ENCODE measurements around the gene PGM2.

GRCh38 chr4:37821953-37822605 is 4.4 kb upstream of the PGM2 start:
- TF ChIP-seq POLR2AphosphoS5 (IDR thresholded peaks at IDR 0.05; ENCODE audit: low read depth, low read length), result no peak
- TF ChIP-seq, protein P1, sequence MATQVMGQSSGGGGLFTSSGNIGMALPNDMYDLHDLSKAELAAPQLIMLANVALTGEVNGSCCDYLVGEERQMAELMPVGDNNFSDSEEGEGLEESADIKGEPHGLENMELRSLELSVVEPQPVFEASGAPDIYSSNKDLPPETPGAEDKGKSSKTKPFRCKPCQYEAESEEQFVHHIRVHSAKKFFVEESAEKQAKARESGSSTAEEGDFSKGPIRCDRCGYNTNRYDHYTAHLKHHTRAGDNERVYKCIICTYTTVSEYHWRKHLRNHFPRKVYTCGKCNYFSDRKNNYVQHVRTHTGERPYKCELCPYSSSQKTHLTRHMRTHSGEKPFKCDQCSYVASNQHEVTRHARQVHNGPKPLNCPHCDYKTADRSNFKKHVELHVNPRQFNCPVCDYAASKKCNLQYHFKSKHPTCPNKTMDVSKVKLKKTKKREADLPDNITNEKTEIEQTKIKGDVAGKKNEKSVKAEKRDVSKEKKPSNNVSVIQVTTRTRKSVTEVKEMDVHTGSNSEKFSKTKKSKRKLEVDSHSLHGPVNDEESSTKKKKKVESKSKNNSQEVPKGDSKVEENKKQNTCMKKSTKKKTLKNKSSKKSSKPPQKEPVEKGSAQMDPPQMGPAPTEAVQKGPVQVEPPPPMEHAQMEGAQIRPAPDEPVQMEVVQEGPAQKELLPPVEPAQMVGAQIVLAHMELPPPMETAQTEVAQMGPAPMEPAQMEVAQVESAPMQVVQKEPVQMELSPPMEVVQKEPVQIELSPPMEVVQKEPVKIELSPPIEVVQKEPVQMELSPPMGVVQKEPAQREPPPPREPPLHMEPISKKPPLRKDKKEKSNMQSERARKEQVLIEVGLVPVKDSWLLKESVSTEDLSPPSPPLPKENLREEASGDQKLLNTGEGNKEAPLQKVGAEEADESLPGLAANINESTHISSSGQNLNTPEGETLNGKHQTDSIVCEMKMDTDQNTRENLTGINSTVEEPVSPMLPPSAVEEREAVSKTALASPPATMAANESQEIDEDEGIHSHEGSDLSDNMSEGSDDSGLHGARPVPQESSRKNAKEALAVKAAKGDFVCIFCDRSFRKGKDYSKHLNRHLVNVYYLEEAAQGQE (IDR thresholded peaks at IDR 0.05; ENCODE audit: insufficient read depth in 1 of 2, low read depth in 2 of 2, low read length in 2 of 2), result no peak
- TF ChIP-seq TAF1 (IDR thresholded peaks at IDR 0.05; ENCODE audit: borderline replicate concordance, insufficient read depth, low read length), result no peak
- TF ChIP-seq SIN3A (IDR thresholded peaks at IDR 0.05; ENCODE audit: borderline replicate concordance, insufficient read depth, low read length), result no peak
- no peak for TF ChIP-seq FOXP2 (optimal IDR thresholded peaks at IDR 0.05; ENCODE audit: borderline replicate concordance, extremely low read depth, extremely low read length, insufficient read depth)

Data from PFSK-1 (cell line).